AG04450 (cell line): ENCODE results near the gene TEP1. TPM values are rescaled to one million over a fixed set of nuclear protein-coding genes. Genes with fewer than 3 reads are reported as not detected.
A peak's percentile ranks its signal among the peaks of the same experiment; 100 is the strongest.
"Not testable (repeated sequence)": the region's sequence is repeated elsewhere in the genome, so short reads cannot be mapped to it uniquely, and the experiment has no call there.

ENCODE experiments used
- CTCF ChIA-PET: fragments of 300-600, 350-600 bp; formaldehyde crosslinking; extraction: SDS; loops from one replicate; lab custom pipeline; 2022; ENCODE audit warnings: antibody characterized with exemption, inconsistent platforms; lab: Charles Lee
- POLR2A ChIA-PET: fragments of 350-600 bp; formaldehyde crosslinking; extraction: SDS; loops from one replicate; lab custom pipeline; 2021; ENCODE audit warnings: antibody characterized with exemption, inconsistent platforms; lab: Yijun Ruan, JAX
- DNase-seq: peaks from one replicate; pipeline ENCODE4 v3.0.0-alpha.2; 2011; ENCODE audit warnings: low read depth, low spot score
- H3K27ac ChIP-seq: one replicate; pipeline ENCODE4 v1.5.1; 2012; ENCODE audit warnings: low read depth, low read length, control low read depth
- H3K27me3 ChIP-seq: one replicate; pipeline ENCODE4 v1.6.0; 2012; ENCODE audit warnings: low read length; ENCODE audit not compliant: control insufficient read depth, insufficient read depth
- H3K4me3 ChIP-seq: 2 replicates; pipeline ENCODE4 v1.5.1; 2011; ENCODE audit warnings: mild to moderate bottlenecking, low read depth, low read length, control low read depth
- H3K9me3 ChIP-seq: 2 replicates; pipeline ENCODE4 v1.5.1; 2012; ENCODE audit warnings: low read length; ENCODE audit not compliant: control insufficient read depth, insufficient read depth
- CTCF ChIP-seq: IDR thresholded peaks from 2 replicates; pipeline ENCODE4 v1.5.1; 2011; ENCODE audit warnings: low read depth, low read length, control low read depth, inconsistent platforms
- polyA plus RNA-seq: library from polyadenylated mRNA; depleted of rRNA; stranded (reverse); fragments of >200 nt; gene quantifications from 2 replicates; pipeline ENCODE4 v1.2.3, GENCODE V29; 2011

Gene TEP1
- polyA plus RNA-seq, 1 experiment: 18.8 TPM

GRCh38 chr14:20345366-20345765 lies 67.9 kb downstream of the TEP1 start:
- CTCF ChIA-PET: interaction anchor here (1.2 kb wide), 1 partner anchor 17 kb away, joined by 5 read pairs; no protein-coding TSS in a partner anchor
- Histone ChIP-seq H3K9me3 (no peaks in the 10 kb centered on the region), H3K27ac (no peak overlapping the region), H3K27me3 (no peaks in the 10 kb centered on the region), H3K4me3 (no peak overlapping the region)
- no peak for DNase-seq
- no peak for TF ChIP-seq CTCF
- POLR2A ChIA-PET: no interaction called here

- H3K27me3 ChIP-seq: no peaks in the 10 kb centered on the region
- TF ChIP-seq CTCF: no peak
- no peak for DNase-seq
Observed at GRCh38 chr14:20343862-20344220, 69.5 kb downstream of the TEP1 start.

GRCh38 chr14:20343092-20343861 lies 70.0 kb downstream of the TEP1 start, which contains the start of gene PARP2:
TSS of gene PARP2 (plus strand) at chr14:20343635. CDS start at chr14:20343642, 7 bp downstream.
- H3K27me3 ChIP-seq: no peaks in the 10 kb centered on the region
- peak within 1 kb of the TSS; percentile 87 for H3K27ac ChIP-seq
- no peak for TF ChIP-seq CTCF
- DNase-seq: peak; percentile 99
- CTCF ChIA-PET: interaction anchor here (0.7 to 7.4 kb wide), 9 partner anchors 13 to 750 kb away, joined by 3 to 158 read pairs (median 4); partner anchors contain the start of genes APEX1 and CCNB1IP1
- H3K4me3 ChIP-seq: peak within 1 kb of the TSS; percentile 98
- H3K9me3 ChIP-seq: no peaks in the 10 kb centered on the region
- POLR2A ChIA-PET: interaction anchor here (0.6 to 2.8 kb wide), 21 partner anchors 9 to 1094 kb away, joined by 3 to 30 read pairs (median 7); partner anchors contain the start of genes APEX1, OSGEP, PIP4P1 and RNASE4

More at GRCh38 chr14:20343862-20344220, 69.5 kb downstream of the TEP1 start:
- H3K9me3 ChIP-seq: no peaks in the 10 kb centered on the region
- peak overlapping the region; percentile 98 for H3K4me3 ChIP-seq
- H3K27ac ChIP-seq: peak overlapping the region; percentile 87
- ChIA-PET CTCF (interaction anchor here (0.7 to 7.4 kb wide), 7 partner anchors 14 to 269 kb away, joined by 3 to 158 read pairs (median 4); partner anchors contain the start of genes APEX1 and CCNB1IP1), POLR2A (interaction anchor here (0.6 to 2.8 kb wide), 15 partner anchors 10 to 1093 kb away, joined by 3 to 30 read pairs (median 9); partner anchors contain the start of genes APEX1, OSGEP, PIP4P1 and RNASE4)

- ChIA-PET CTCF (interaction anchor here (0.6 to 7.4 kb wide), 7 partner anchors 11 to 765 kb away, joined by 3 to 158 read pairs (median 3); partner anchors contain the start of gene CCNB1IP1), POLR2A (interaction anchor here (0.6 to 2.8 kb wide), 3 partner anchors 120 to 1115 kb away, joined by 4 to 30 read pairs (median 25); partner anchors contain the start of genes PIP4P1 and RNASE4)
- DNase-seq: no peak
- Histone ChIP-seq H3K4me3 (peak overlapping the region; percentile 81), H3K9me3 (no peaks in the 10 kb centered on the region), H3K27ac (no peak overlapping the region), H3K27me3 (no peaks in the 10 kb centered on the region)
- no peak for TF ChIP-seq CTCF
Observed at GRCh38 chr14:20341646-20342045, 71.7 kb downstream of the TEP1 start.

GRCh38 chr14:20341032-20341431 lies 72.3 kb downstream of the TEP1 start:
- CTCF ChIA-PET: interaction anchor here (0.9 to 7.4 kb wide), 5 partner anchors 11 to 764 kb away, joined by 3 to 158 read pairs (median 5); partner anchors contain the start of gene CCNB1IP1
- H3K9me3 ChIP-seq, H3K27ac ChIP-seq, H3K27me3 ChIP-seq, H3K4me3 ChIP-seq, DNase-seq: not testable (repeated sequence)
- POLR2A ChIA-PET: interaction anchor here (0.6 kb wide), 1 partner anchor 1116 kb away, joined by 4 read pairs; no protein-coding TSS in a partner anchor
